ENCODE measurements around the gene SFMBT1. TPM values are rescaled to one million over a fixed set of nuclear protein-coding genes. Genes with fewer than 3 reads are reported as not detected.

The SFMBT1 gene
- total and polyA plus RNA-seq, 9 donors, result 1.2 to 21.1 (median 6.2) TPM

GRCh38 chr3:52926554-52926953, 119.3 kb downstream of the SFMBT1 start:
- no peak overlapping the region for H3K27ac ChIP-seq
- TF ChIP-seq EP300 (IDR thresholded peaks at IDR 0.05) (no peak), CTCF (IDR thresholded peaks at IDR 0.05) (no peak), POLR2A (IDR thresholded peaks at IDR 0.05) (no peak)
- no peaks in the 10 kb centered on the region for H3K4me1 ChIP-seq (ENCODE audit: insufficient read depth)
- no peaks in the 10 kb centered on the region for H3K9me3 ChIP-seq
- no peaks in the 10 kb centered on the region for H3K27me3 ChIP-seq
- intact Hi-C loops (cut with DNase I), result no loop called here
- no peaks in the 10 kb centered on the region for H3K36me3 ChIP-seq
- H3K4me3 ChIP-seq, result no peak overlapping the region
- DNase-seq, result no peak
- 89 to 97% (median 91%) methylated on average over 2 of the region's 2 CpGs for WGBS, 3 donors

- H3K36me3 ChIP-seq, result no peaks in the 10 kb centered on the region
- no peak for TF ChIP-seq POLR2A (IDR thresholded peaks at IDR 0.05)
- no peak for TF ChIP-seq EP300 (IDR thresholded peaks at IDR 0.05)
- TF ChIP-seq CTCF (IDR thresholded peaks at IDR 0.05), result no peak
These were observed 120.2 kb downstream of the SFMBT1 start for GRCh38 chr3:52925405-52926313.

GRCh38 chr3:52923963-52924362, 121.9 kb downstream of the SFMBT1 start:
- no peak overlapping the region for H3K4me3 ChIP-seq
- TF ChIP-seq CTCF (IDR thresholded peaks at IDR 0.05) (no peak), EP300 (IDR thresholded peaks at IDR 0.05) (no peak), POLR2A (IDR thresholded peaks at IDR 0.05) (no peak)
- 44 to 70% (median 61%) methylated on average over 2 of the region's 2 CpGs for WGBS, 3 donors
- H3K36me3 ChIP-seq, result no peaks in the 10 kb centered on the region
- no peak overlapping the region for H3K27ac ChIP-seq
- intact Hi-C loops (cut with DNase I), result no loop called here
- no peaks in the 10 kb centered on the region for H3K9me3 ChIP-seq
- no peak for DNase-seq
- no peaks in the 10 kb centered on the region for H3K27me3 ChIP-seq
- H3K4me1 ChIP-seq (ENCODE audit: insufficient read depth), result no peaks in the 10 kb centered on the region

More at GRCh38 chr3:52925405-52926313, 120.2 kb downstream of the SFMBT1 start:
- Histone ChIP-seq H3K27ac (no peak overlapping the region), H3K4me1 (ENCODE audit: insufficient read depth) (no peaks in the 10 kb centered on the region), H3K27me3 (no peaks in the 10 kb centered on the region), H3K9me3 (no peaks in the 10 kb centered on the region), H3K4me3 (no peak overlapping the region)
- WGBS, 3 donors, result 67 to 82% (median 72%) methylated on average over 6 of the region's 6 CpGs
- no peak for DNase-seq
- intact Hi-C loops (cut with DNase I), result no loop called here

- Histone ChIP-seq H3K9me3 (no peaks in the 10 kb centered on the region), H3K27me3 (no peaks in the 10 kb centered on the region), H3K4me1 (ENCODE audit: insufficient read depth) (no peaks in the 10 kb centered on the region), H3K36me3 (no peaks in the 10 kb centered on the region), H3K27ac (no peak overlapping the region), H3K4me3 (no peak overlapping the region)
- WGBS, 3 donors, result 90 to 96% (median 94%) methylated on average over 2 of the region's 2 CpGs
- TF ChIP-seq POLR2A (IDR thresholded peaks at IDR 0.05), result no peak
- TF ChIP-seq EP300 (IDR thresholded peaks at IDR 0.05), result no peak
- TF ChIP-seq CTCF (IDR thresholded peaks at IDR 0.05), result no peak
- intact Hi-C loops (cut with DNase I), result no loop called here
- no peak for DNase-seq
These were observed 125.0 kb downstream of the SFMBT1 start for GRCh38 chr3:52920841-52921240.

Measured in ovary (tissue), 9 donors.